NOMO-1 treated with DMSO at 0.1 percent for 48 hours (cell line): ENCODE results near the gene BLZF1.
A peak's percentile ranks its signal among the peaks of the same experiment; 100 is the strongest.
"Not testable (repeated sequence)": the region's sequence is repeated elsewhere in the genome, so short reads cannot be mapped to it uniquely, and the experiment has no call there.

Experiments
- DNase-seq: peaks from one replicate; lab custom pipeline; 2025; ENCODE audit not compliant: unreplicated experiment; lab: John Stamatoyannopoulos, UW

The BLZF1 gene

DNA sequence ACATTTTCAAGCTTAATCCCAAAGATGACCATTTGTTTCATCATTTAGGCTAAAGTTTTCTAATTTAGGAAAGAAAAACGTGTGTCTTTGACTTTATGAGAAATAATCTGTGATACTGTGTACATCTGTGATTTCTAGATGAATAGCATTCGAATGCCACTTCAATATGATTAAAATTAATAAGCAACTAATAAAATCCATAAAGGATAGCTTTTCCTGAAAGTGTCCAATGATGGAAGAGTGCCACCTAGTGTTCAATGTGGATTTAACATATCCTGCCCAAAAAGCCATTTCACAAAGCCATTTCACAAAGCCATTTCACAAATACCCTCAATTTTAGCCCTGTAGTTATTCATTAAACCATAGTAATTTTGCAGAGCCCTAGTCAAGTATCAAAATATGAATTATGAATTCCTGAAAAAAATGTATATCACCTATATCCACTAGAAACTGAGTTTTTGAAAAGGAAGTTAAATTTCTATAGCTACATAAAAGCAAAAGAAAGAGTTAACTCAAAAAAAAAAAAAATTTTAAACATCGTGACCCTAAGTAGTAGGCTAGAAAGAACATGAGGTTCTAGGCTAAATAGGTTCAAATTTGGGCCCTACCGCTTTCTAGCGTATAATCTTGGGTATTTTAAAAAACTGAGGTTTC is 19.5 kb upstream of the BLZF1 start:
- DNase-seq: peak; percentile 12

DNA sequence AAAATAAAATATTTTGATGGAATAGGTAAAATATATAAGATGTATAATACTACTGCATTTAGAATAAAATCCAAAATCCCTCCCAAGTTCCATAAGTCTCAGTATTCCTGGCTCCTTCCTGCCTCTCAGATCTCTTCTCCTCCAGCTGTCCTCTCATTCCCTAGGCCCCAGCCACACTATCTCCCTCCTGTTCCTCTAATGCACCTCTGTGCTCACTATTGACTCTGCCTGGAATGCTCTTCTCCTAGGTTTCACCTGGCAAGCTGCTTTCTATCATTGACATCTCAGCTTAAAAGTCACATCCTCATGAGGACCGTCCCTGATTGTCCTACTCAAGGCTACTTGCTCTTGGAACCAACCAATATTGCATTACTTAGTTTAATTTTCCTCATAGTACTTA is 7.6 kb upstream of the BLZF1 start:
- DNase-seq: no peak

DNA sequence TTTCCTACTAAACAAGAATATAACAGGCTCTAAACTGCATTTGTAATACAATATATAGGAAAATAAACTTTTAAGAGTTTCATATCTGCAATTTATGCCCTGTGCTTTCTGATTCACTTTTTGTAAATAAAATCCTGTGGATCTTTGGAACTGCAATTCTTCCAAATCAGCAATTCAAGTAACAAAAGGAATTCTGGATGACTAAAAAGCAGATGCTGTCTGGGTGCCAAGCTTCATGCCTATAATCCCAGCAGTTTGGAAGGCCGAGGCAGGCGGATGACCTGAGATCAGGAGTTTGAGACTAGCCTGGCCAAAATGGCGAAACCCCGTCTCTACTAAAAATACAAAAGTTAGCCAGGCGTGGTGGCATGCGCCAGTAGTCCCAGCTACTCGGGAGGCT is 6.7 kb upstream of the BLZF1 start:
- DNase-seq: no peak

DNA sequence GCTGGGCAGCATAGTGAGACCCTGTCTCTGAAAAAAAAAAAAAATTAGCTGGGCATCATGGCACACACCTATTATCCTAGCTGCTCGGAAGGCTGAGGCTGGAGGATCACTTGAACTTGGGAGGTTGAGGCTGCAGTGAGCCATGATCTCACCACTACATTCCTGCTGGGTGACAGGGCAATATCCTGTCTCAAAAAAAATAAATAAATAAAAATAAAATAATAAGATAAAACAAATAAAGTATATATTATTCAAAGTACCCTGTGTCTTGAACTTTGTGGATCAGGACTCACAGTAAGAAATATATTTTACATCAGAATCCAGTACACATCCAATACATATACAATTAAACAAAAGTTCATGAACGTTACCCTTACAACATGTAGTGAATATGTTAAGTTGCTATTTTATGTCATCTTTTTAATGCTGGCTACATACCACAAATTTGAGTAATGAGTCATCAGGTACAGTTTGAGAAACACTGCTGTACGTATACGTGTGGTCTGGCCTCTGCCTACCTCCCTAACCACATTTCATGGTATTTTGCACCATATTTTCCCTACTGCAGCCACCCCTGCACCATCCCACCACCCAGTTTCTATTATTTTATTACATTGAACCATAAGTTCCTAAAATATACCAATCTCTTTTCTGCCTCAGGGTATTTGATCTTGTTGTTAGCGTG is 4.8 kb upstream of the BLZF1 start:
- peak; percentile 4 for DNase-seq

DNA sequence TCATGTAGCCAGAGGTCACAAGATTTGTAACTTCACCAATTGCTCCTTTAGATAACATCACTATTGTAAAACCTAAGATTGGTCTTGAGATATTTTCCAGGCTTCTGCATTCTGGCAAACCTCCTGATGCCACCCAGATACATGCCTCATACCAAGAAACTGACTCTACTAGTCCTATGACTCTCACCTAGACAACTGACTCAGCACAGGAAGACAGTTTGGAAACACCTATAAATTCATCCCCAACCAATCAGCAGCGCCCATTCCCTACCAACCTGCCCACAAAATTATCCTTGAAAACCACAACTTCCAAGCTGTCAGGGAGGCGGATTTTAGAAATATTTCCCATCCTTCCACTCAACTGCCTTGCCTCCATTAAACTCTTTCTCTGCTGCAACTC is 3.0 kb upstream of the BLZF1 start:
- DNase-seq: no peak

DNA sequence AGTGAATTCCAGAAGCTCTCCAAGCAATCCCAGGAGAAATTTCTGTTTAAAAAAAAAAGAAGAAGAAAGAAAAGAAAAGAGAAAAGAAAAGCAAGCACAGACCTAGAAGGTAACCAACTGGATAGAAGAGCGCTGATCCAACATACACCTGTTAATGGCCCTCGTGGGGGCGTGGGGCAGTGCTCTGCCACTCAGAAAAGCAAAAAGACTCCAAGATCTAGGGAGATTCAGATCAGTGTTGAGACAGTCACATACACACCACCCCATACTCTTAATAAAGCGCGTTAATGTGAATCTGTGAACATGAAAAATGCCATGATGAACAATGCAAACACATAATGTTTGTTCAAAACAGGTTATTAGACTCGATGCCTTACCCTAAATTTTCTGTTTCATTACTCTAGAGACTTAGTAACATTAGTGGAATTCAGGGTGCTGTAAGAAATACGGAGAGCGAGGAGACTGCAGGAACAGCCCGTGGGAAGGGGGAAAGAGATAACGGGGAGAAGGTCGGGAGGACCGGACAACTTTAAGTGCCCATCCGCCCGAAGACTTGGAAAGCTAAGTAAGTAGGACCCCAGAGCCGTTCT is 804 bp upstream of the BLZF1 start:
- no peak for DNase-seq

DNA sequence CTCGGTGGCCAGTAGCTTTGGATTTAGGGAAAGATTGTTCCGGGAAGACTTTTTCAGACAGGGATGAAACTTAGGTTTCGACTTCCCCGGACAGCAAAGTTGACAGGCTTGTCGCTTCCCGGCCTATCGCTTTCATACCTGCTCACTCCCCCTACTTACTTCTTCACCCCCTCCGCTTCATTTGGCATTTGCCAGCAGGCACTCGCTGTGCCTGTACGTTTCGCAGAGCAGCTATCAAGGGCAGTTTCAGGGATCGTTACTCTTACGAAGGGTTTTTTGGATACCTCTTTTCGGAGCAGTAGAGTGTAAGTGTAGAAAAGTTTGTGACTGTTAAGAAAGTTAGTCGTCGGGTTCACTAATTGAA is 393 bp downstream of the BLZF1 start:
- DNase-seq: peak; percentile 23

DNA sequence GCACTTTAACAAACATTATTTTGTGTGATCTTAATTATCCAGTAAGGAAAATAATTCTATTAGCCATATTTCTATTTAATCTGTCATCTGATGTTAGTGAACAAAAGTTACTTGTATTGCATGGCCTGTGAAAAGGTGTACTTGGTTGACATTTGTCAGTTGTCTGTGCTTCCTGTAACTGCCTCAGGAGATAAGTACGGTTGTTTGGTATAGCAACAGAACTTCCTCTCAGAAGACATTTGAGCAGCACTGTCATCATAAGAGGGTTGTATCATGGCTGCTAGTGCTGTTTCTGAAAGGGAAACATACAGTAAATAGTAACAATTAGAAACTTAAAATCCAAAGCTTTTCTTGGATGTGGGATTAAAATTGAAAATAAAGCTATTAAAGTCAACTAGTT is 3.4 kb downstream of the BLZF1 start:
- DNase-seq: peak; percentile 36

DNA sequence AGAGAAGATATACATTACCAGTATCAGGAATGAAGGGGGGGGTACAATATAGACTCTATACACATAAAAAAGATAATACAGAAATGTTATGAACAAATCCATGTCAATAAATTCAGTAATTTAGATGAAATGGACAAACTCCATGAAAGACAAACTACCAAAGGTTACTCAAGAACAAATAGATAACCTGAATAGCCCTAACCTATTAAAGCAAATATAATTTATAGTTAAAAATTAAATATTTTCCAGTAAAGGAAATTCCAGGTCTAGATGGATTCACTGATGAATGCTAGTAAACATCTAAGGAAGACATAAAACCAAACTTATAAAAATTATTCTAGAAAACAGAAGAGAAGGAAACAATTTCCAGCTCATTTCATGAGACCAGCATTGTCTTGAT is 13.2 kb downstream of the BLZF1 start:
- no peak for DNase-seq

DNA sequence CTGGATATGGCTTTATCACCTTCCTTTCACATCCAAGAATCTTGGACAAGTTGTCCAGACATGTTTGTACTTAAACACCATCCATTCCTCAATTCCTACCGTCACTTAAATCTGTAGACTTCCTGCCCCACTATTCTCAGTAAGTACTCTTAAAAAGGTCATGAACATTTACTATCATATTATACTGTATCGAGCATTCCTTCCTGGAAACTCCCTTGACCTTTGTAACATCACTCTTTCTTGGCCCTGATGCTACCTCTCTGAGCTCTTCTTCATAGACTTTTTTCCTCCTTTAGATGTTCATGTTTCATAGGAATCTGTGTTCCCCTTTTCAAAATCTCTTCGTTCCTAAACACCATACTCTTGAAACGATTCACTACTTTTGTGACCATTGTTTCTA is 15.5 kb downstream of the BLZF1 start:
- no peak for DNase-seq

DNA sequence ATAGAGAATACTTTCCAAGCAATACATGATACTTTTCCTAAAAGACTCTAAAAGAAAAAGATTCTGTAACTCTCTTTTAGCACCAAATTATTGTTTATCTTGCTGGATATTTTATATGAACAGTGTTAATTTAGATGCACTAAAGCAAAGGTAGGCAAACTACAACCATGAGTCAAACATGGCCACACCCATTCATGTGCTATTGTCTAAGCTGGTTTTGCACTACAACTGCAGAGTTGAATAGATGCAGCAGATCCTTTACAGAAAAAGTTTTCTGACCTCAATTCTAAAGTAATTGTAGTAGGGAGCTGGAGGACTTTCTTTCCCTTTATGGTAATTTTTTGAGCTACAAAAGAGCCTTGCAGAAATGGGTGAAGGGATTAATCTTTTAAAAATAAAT is 19.4 kb downstream of the BLZF1 start:
- no peak for DNase-seq

DNA sequence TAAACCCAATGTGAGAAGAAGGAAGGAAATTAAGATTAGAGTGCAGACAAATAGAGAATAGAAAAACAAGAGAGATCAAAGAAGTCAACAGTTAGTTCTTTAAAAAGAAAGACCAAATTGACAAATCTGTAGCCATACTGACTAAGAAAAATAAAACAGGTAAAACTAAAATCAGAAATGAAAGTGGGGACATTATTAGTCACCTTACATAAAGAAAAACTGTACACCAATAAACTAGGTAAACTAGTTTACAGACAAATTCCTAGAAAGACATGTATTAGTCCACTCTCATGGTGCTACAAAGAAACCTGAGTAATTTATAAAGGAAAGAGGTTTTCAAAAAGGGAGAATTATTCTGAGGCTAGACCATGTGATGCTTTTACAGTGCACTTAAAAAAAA is 22.3 kb downstream of the BLZF1 start:
- no peak for DNase-seq

DNA sequence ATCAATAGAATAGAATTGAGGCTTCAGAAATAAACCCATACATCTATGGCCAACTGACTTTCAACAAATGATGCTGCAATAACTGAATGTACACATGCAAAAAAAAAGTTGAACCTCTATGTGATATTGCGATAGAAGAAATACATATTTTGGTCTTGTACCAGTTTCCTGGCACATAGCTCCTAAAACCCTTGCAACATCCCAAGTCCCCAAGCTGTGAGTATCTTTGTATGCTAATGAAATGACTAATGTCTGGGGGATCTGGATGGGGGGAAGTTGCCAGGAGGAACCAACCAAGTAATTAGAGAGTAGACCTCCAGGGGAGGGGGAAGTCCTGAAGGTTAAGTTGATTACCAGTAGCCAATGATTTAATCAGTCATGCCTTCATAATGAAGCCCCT is 24.4 kb downstream of the BLZF1 start:
- DNase-seq: peak; percentile 49

DNA sequence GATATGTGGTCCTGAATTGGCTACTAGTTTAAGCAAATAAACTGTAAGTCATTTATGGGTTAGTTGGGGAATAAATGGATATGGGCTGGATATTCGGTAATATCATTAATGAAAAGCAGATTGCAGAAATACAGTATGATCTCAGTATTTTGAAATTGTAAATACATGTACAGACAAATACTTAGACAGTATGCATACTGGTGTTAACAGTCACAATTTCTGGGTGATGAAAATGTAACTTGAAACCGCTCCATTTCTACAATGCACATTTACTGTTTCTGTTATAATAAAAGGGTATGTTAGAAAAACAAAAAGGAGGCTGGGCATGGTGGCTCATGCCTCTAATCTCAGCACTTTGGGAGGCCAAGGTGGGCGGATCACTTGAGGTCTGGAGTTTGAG is 28.0 kb downstream of the BLZF1 start:
- no peak for DNase-seq

DNA sequence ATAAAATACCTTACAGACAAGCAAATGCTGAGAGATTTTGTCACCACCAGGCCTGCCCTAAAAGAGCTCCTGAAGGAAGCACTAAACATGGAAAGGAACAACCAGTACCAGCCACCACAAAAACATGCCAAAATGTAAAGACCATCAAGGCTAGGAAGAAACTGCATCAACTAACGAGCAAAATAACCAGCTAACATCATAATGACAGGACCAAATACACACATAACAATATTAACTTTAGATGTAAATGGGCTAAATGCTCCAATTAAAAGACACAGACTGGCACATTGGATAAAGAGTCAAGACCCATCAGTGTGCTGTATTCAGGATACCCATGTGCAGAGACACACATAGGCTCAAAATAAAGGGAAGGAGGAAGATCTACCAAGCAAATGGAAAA is 34.6 kb downstream of the BLZF1 start:
- not testable (repeated sequence) for DNase-seq

DNA sequence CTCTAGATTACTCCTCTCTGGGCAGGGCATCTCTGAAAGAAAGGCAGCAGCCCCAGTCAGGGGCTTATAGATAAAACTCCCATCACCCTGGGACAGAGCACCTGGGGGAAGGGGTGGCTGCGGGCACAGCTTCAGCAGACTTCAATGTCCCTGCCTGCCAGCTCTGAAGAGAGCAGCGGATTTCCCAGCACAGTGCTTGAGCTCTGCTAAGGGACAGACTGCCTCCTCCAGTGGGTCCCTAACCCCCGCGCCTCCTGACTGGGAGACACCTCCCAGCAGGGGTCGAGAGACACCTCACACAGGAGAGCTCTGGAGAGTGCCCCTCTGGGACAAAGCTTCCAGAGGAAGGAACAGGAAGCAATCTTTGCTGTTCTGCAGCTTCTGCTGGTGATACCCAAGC is 40.3 kb downstream of the BLZF1 start:
- DNase-seq: not testable (repeated sequence)

DNA sequence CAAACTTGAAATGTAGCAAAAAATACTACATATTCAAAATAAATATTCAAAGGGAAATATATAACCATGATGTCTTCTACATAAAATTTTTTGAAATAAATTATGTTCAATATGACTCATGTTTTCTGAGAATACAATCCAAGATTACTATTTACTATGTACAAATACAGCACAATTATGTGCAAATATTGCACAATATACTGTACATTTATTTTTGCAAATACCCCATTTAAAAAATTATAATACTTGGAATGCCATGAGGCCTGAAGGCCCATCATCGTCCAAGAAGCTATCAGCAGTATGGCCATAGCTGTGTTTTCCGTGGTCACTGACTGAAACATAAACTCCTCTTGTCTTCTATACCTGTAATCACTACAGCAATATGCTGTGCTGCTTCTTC is 47.0 kb downstream of the BLZF1 start:
- DNase-seq: no peak

DNA sequence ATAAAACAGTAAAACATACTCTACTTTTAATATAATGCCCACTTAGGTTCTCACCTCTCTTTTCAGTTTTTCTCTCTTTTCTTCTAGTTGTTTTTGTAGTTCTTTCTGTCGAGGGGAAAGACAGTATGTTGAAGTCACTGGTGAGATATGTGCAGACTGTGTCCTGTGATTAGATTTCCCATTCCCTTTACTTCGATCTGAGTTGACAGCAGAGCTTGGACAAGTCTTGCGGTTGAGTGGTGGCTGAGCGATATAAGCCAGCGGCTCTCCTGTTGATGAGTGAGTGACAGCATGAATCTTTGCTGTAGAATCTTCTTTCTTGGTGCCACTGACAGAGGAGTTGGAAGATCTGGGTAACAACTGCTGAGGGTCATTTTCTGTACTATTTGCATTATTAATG is 53.3 kb downstream of the BLZF1 start:
- no peak for DNase-seq

DNA sequence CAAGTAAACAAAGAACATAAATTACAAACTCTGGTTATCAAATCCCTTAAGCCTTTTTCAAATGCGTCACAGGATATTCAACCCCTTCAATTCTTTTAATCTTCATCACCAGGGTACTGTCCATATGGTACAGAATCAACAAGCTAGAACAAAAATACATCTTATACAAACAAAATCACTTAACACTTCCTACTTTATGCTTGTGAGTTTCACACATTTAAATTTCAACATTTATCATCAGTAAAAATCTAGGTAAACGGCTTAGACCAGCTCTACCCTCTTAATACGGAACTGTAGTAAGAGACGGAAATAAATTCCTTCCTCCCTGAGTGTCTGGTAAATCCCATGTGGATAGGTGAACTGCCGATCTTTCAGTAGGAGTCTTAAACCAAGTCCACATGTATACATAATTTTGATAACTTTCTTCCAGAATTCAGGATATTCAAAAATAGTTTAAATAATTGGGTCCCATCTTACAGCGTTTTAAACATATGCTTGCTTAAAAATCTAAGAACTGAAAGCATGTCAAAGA is 58.2 kb downstream of the BLZF1 start:
- no peak for DNase-seq

DNA sequence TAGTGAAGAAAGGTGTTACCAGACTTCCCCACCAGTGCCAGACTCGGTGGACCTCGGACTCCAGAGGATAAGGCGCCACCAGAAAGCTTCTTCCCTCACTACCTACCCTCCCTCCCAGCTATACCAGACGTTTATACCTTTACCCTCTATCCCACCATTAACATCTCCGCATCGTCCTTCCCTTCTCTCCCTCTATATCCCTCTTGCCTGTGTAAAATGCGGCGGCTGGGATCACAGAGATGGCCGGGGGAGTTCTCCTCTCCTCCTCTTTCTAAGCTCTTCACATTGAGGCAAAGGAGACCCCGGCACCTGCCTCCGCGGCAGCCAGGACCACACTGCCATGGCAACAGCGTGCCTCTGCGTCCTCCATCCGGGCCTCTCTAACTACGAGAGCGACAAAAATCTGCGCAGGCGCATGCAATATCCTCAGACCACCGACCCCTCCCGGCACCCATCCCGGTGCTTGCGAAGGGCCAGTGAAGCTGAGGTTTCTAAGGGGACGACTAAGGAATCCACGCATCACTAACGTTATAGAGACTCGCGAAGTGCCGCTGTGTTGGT is 59.2 kb downstream of the BLZF1 start, which contains the start of gene CCDC181:
Gene CCDC181 (minus strand): TSS at position 394 of the 561 bp plus-strand sequence. CDS start 2,547 bp downstream, outside the sequence.
- no peak for DNase-seq
